Measurements from ENCODE around the gene CTSH. TPM values are rescaled to one million over a fixed set of nuclear protein-coding genes. Genes with fewer than 3 reads are reported as not detected.

Gene CTSH
- 100 to 1,000 TPM; 110 to 351 (median 203) TPM for total RNA-seq

- DNase-seq (ENCODE audit: low spot score) = no peak
- ATAC-seq (ENCODE audit: low FRiP score) = peak; percentile 81
- no peak for TF ChIP-seq CTCF (IDR thresholded peaks at IDR 0.05)
Observed at GRCh38 chr15:78944669-78945407, at the start of gene CTSH. Gene CTSH, minus strand, starts transcription at chr15:78945046. Its CDS starts 65 bp downstream, at chr15:78944981.

GRCh38 chr15:78993931-78994530 lies 49.2 kb upstream of the CTSH start:
- DNase-seq (ENCODE audit: low spot score) (no peak), ATAC-seq (ENCODE audit: low FRiP score) (no peak)
- TF ChIP-seq CTCF (IDR thresholded peaks at IDR 0.05) = no peak

- ATAC-seq (ENCODE audit: low FRiP score) (no peak), DNase-seq (ENCODE audit: low spot score) (no peak)
- no peak for TF ChIP-seq CTCF (IDR thresholded peaks at IDR 0.05)
Observed at GRCh38 chr15:78993257-78993930, 48.5 kb upstream of the CTSH start.

GRCh38 chr15:78992416-78993256 lies 47.8 kb upstream of the CTSH start:
- TF ChIP-seq CTCF (IDR thresholded peaks at IDR 0.05) = no peak
- ATAC-seq (ENCODE audit: low FRiP score) (no peak), DNase-seq (ENCODE audit: low spot score) (no peak)

- DNase-seq (ENCODE audit: low spot score) = no peak
- no peak for TF ChIP-seq CTCF (IDR thresholded peaks at IDR 0.05)
- no peak for ATAC-seq (ENCODE audit: low FRiP score)
Observed at GRCh38 chr15:78991879-78992278, 47.0 kb upstream of the CTSH start.

- ATAC-seq (ENCODE audit: low FRiP score) (no peak), DNase-seq (ENCODE audit: low spot score) (no peak)
- TF ChIP-seq CTCF (IDR thresholded peaks at IDR 0.05) = no peak
Observed at GRCh38 chr15:78991476-78991875, 46.6 kb upstream of the CTSH start.
